SK-N-MC (cell line): ENCODE data around the gene OSBPL10.

Source experiments
- EZH2 ChIP-seq: fragments of 200-600 bp; sonication (generic); IDR thresholded peaks from one replicate; pipeline ENCODE4 v1.6.1; 2017; ENCODE audit warnings: antibody characterized with exemption
- POLR2AphosphoS5 ChIP-seq: IDR thresholded peaks from 2 replicates; pipeline ENCODE4 v1.6.1; 2012; ENCODE audit warnings: mild to moderate bottlenecking, low read depth, low read length, borderline replicate concordance

DNA sequence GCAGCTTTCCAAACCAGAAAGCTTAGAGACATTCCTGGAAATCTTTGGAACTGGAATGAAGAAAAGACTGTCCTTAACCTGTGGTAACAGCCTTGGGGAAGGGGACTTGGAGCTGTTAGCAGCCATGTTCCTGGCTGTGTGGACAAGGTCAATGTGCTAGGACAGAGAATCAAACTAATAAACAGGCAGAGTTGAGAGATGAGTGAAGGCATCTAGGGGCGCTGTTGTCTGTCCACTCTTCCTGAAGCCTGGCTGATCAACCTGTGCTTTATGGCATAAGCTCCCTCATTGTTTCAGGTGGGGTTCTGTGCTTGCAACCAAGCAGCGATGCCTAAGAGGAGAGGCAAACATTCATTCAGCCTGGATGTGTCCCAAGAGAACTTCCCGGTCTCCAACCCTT lies 19.8 kb upstream of the OSBPL10 start:
- TF ChIP-seq EZH2 (no peak), POLR2AphosphoS5 (no peak)
